Mesendoderm (in vitro differentiated cells): ENCODE results near the gene CA14. TPM values are rescaled to one million over a fixed set of nuclear protein-coding genes. Genes with fewer than 3 reads are reported as not detected.

Source experiments
- DNase-seq: peaks from one replicate; pipeline ENCODE4 v3.0.0; 2013
- H2AK5ac ChIP-seq: 2 replicates; pipeline ENCODE4 v1.6.1; 2013; ENCODE audit warnings: low read length, inconsistent platforms
- H2BK120ac ChIP-seq: 2 replicates; pipeline ENCODE4 v1.6.1; 2013; ENCODE audit warnings: low read depth, mild to moderate bottlenecking, low read length, moderate library complexity, mixed read lengths
- H2BK15ac ChIP-seq: replicated peaks from 2 replicates; pipeline ENCODE4 v1.6.1; 2013; ENCODE audit warnings: low read depth, mild to moderate bottlenecking, moderate library complexity
- H2BK5ac ChIP-seq: 2 replicates; pipeline ENCODE4 v1.6.1; 2013; ENCODE audit warnings: low read length, inconsistent platforms
- H3K18ac ChIP-seq: 2 replicates; pipeline ENCODE4 v1.6.1; 2013; ENCODE audit warnings: mild to moderate bottlenecking, low read length, mixed read lengths
- H3K23ac ChIP-seq: one replicate; pipeline ENCODE4 v1.6.1; 2013; ENCODE audit warnings: low read length
- H3K27ac ChIP-seq: 2 replicates; pipeline ENCODE4 v1.5.1; 2013; ENCODE audit warnings: low read depth, mild to moderate bottlenecking, inconsistent platforms, low read length, moderate library complexity
- H3K27me3 ChIP-seq: 2 replicates; pipeline ENCODE4 v1.6.1; 2013; ENCODE audit warnings: low read length, control low read depth, mild to moderate bottlenecking, inconsistent platforms; ENCODE audit not compliant: insufficient read depth, poor library complexity
- H3K36me3 ChIP-seq: 2 replicates; pipeline ENCODE4 v1.6.1; 2013; ENCODE audit warnings: low read length, inconsistent platforms; ENCODE audit not compliant: control insufficient read depth, insufficient read depth
- H3K4ac ChIP-seq: one replicate; pipeline ENCODE4 v1.6.1; 2013; ENCODE audit warnings: low read depth, mild to moderate bottlenecking, low read length, moderate library complexity
- H3K4me1 ChIP-seq: 2 replicates; pipeline ENCODE4 v1.6.1; 2013; ENCODE audit warnings: low read depth, low read length, inconsistent platforms; ENCODE audit not compliant: control insufficient read depth
- H3K4me2 ChIP-seq: 2 replicates; pipeline ENCODE4 v1.6.1; 2013; ENCODE audit warnings: low read length
- H3K4me3 ChIP-seq: 2 replicates; pipeline ENCODE4 v1.5.1; 2013; ENCODE audit warnings: mild to moderate bottlenecking, low read length
- H3K56ac ChIP-seq: one replicate; pipeline ENCODE4 v1.6.1; 2013; ENCODE audit warnings: low read length
- H3K79me1 ChIP-seq: 2 replicates; pipeline ENCODE4 v1.6.1; 2013; ENCODE audit warnings: low read length, inconsistent platforms
- H3K79me2 ChIP-seq: 2 replicates; pipeline ENCODE4 v1.6.1; 2013; ENCODE audit warnings: mild to moderate bottlenecking, low read length; ENCODE audit not compliant: control insufficient read depth, insufficient read depth
- H3K9ac ChIP-seq: 2 replicates; pipeline ENCODE4 v1.6.1; 2013; ENCODE audit warnings: low read length, inconsistent platforms
- H4K5ac ChIP-seq: one replicate; pipeline ENCODE4 v1.6.1; 2013; ENCODE audit warnings: low read length
- H4K8ac ChIP-seq: one replicate; pipeline ENCODE4 v1.6.1; 2013; ENCODE audit warnings: low read depth, mild to moderate bottlenecking, control low read depth, low read length, moderate library complexity
- WGBS: extraction: QIAGEN DNeasy Blood & Tissue Kit; methylation state at CpG from one replicate; pipeline ENCODE4 v1.1.7; 2013; ENCODE audit warnings: low lambda C conversion rate, missing lambda C conversion rate; ENCODE audit not compliant: insufficient coverage; ENCODE audit errors: extremely low coverage; 5-methylcytosine and 5-hydroxymethylcytosine counted together
- small RNA-seq: library from polyadenylated mRNA; stranded (forward); fragments of <200 nt; extraction: miRNeasy Mini kit (QIAGEN cat#:217004); gene quantifications from one replicate; pipeline ENCODE3, GENCODE V24; 2013; ENCODE audit not compliant: insufficient read depth

The CA14 gene

DNA sequence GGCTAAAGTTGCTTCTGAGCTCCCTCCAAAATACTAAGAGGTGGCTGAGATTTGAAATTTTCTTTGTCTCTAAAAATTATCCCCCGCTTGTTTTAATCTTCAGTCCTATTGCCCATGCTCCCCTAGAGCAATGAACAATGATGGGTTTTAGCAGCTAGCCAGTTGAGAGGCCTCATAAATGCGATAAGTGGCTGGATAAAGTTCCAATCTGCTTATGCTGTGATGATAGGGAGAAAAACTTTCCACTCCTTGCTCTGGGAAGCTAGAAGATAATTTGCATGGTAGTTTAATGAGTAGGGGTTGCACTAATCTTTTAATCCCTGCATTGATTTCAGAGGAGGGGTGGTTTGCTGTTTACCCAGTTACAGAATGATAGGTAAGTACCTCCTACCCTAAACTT lies 54.2 kb downstream of the CA14 start:
- WGBS, result no CpG with 5 or more reads among the region's 2 CpGs
- peaks cover 1% of the 10 kb centered on the region for H3K36me3 ChIP-seq
- H2AK5ac ChIP-seq, result no peak overlapping the region
- H3K79me2 ChIP-seq, result no peaks in the 10 kb centered on the region
- H2BK15ac ChIP-seq, result no peak overlapping the region
- no peak overlapping the region for H2BK5ac ChIP-seq
- H3K79me1 ChIP-seq, result no peaks in the 10 kb centered on the region
- no peaks in the 10 kb centered on the region for H3K4me1 ChIP-seq
- no peak overlapping the region for H3K27ac ChIP-seq
- no peak overlapping the region for H4K8ac ChIP-seq
- H3K9ac ChIP-seq, result no peak overlapping the region
- H3K4me2 ChIP-seq, result no peak overlapping the region
- no peaks in the 10 kb centered on the region for H3K27me3 ChIP-seq
- H3K18ac ChIP-seq, result no peak overlapping the region
- H3K56ac ChIP-seq, result no peak overlapping the region
- H3K4me3 ChIP-seq, result no peak overlapping the region
- no peak overlapping the region for H4K5ac ChIP-seq
- H3K23ac ChIP-seq, result no peak overlapping the region
- no peak overlapping the region for H2BK120ac ChIP-seq
- no peak for DNase-seq
- H3K4ac ChIP-seq, result no peak overlapping the region

Small RNA genes within 50 kb of the gene (small RNA-seq; reads per million reads assigned to genes)
- gene RN7SL480P, result not detected
- not detected for gene RNU2-17P
